GM19452 (cell line): ENCODE measurements around the gene PRSS27.
"Not testable (repeated sequence)": the region's sequence is repeated elsewhere in the genome, so short reads cannot be mapped to it uniquely, and the experiment has no call there.

Source experiments
- ATAC-seq: cut with Tn5 transposase; IDR thresholded peaks from one replicate; pipeline ENCODE4 v1.9.1; 2021; ENCODE audit not compliant: unreplicated experiment

The PRSS27 gene

GRCh38 chr16:2698103-2698870 is 21.7 kb downstream of the PRSS27 start:
- ATAC-seq, result no peak

- ATAC-seq, result no peak
Observed at GRCh38 chr16:2697401-2697948, 22.5 kb downstream of the PRSS27 start.

GRCh38 chr16:2696601-2697250 is 23.3 kb downstream of the PRSS27 start:
- ATAC-seq, result not testable (repeated sequence)

GRCh38 chr16:2692948-2693651 is 26.9 kb downstream of the PRSS27 start:
- ATAC-seq, result no peak

- no peak for ATAC-seq
Observed at GRCh38 chr16:2692251-2692947, 27.6 kb downstream of the PRSS27 start.

GRCh38 chr16:2691491-2692248 is 28.4 kb downstream of the PRSS27 start:
- ATAC-seq, result no peak

GRCh38 chr16:2690852-2691251 is 29.2 kb downstream of the PRSS27 start:
- ATAC-seq, result no peak

- no peak for ATAC-seq
Observed at GRCh38 chr16:2689968-2690801, 29.8 kb downstream of the PRSS27 start.

- not testable (repeated sequence) for ATAC-seq
Observed at GRCh38 chr16:2689422-2689821, 30.6 kb downstream of the PRSS27 start.

GRCh38 chr16:2687531-2688308 is 32.3 kb downstream of the PRSS27 start:
- ATAC-seq, result no peak

GRCh38 chr16:2686912-2687507 is 33.0 kb downstream of the PRSS27 start:
- ATAC-seq, result peak; percentile 43

- not testable (repeated sequence) for ATAC-seq
Observed at GRCh38 chr16:2686075-2686474, 33.9 kb downstream of the PRSS27 start.

GRCh38 chr16:2683041-2683440 is 37.0 kb downstream of the PRSS27 start:
- ATAC-seq, result not testable (repeated sequence)

- ATAC-seq, result peak; percentile 50
Observed at GRCh38 chr16:2682209-2683021, 37.6 kb downstream of the PRSS27 start, which contains the start of gene KCTD5. KCTD5 (plus strand) TSS chr16:2682523; CDS start chr16:2682549, 26 bp downstream.

- ATAC-seq, result not testable (repeated sequence)
Observed at GRCh38 chr16:2680360-2680759, 39.7 kb downstream of the PRSS27 start.

GRCh38 chr16:2679902-2680301 is 40.1 kb downstream of the PRSS27 start:
- ATAC-seq, result not testable (repeated sequence)
